ENCODE data around the gene MYO7B. TPM values are rescaled to one million over a fixed set of nuclear protein-coding genes. Genes with fewer than 3 reads are reported as not detected.

Gene MYO7B
- total and polyA plus RNA-seq, 8 donors, result under 0.01 to 155 (median 0.48) TPM; not detected in 2

- DNase-seq, result no peak
- Histone ChIP-seq H3K4me3 (no peak overlapping the region), H3K36me3 (no peaks in the 10 kb centered on the region), H3K27ac (no peak overlapping the region), H3K9me3 (no peaks in the 10 kb centered on the region), H3K4me1 (peaks cover 0 to 10% (median 6%) of the 10 kb centered on the region in 4 donors), H3K27me3 (peaks cover 0 to 11% (median 0%) of the 10 kb centered on the region in 3 donors)
- WGBS, 5 donors, result 60 to 97% (median 67%) methylated on average over 3 to 4 of the region's 4 CpGs
- intact Hi-C loops (cut with DNase I; ENCODE audit: low total_unique reads), result no loop called here
- TF ChIP-seq CTCF (IDR thresholded peaks at IDR 0.05) (no peak), EP300 (IDR thresholded peaks at IDR 0.05) (no peak), POLR2AphosphoS5 (IDR thresholded peaks at IDR 0.05) (no peak), POLR2A (IDR thresholded peaks at IDR 0.05) (no peak)
Observed at GRCh38 chr2:127531221-127531648, 4.2 kb upstream of the MYO7B start.

GRCh38 chr2:127532296-127532695 lies 3.2 kb upstream of the MYO7B start:
- H3K27me3 ChIP-seq, result peaks cover 0 to 11% (median 0%) of the 10 kb centered on the region in 3 donors
- peaks cover 0 to 5% (median 3%) of the 10 kb centered on the region in 4 donors for H3K4me1 ChIP-seq
- no peak for DNase-seq
- TF ChIP-seq CTCF (IDR thresholded peaks at IDR 0.05), result no peak
- no peak for TF ChIP-seq EP300 (IDR thresholded peaks at IDR 0.05)
- no peak for TF ChIP-seq POLR2A (IDR thresholded peaks at IDR 0.05)
- no peak overlapping the region for H3K4me3 ChIP-seq
- no peaks in the 10 kb centered on the region for H3K9me3 ChIP-seq
- H3K36me3 ChIP-seq, result no peaks in the 10 kb centered on the region
- intact Hi-C loops (cut with DNase I; ENCODE audit: low total_unique reads), result no loop called here
- 88 to 96% (median 90%) methylated on average over 8 of the region's 8 CpGs for WGBS, 5 donors
- no peak overlapping the region for H3K27ac ChIP-seq

- peaks cover 0 to 11% (median 0%) of the 10 kb centered on the region in 3 donors for H3K27me3 ChIP-seq
- DNase-seq, result no peak
- TF ChIP-seq POLR2AphosphoS5 (IDR thresholded peaks at IDR 0.05), result no peak
- TF ChIP-seq POLR2A (IDR thresholded peaks at IDR 0.05), result no peak
- no peak for TF ChIP-seq EP300 (IDR thresholded peaks at IDR 0.05)
- TF ChIP-seq CTCF (IDR thresholded peaks at IDR 0.05), result no peak
- no peaks in the 10 kb centered on the region for H3K9me3 ChIP-seq
- H3K27ac ChIP-seq, result no peak overlapping the region
- no peak overlapping the region for H3K4me3 ChIP-seq
- WGBS, 5 donors, result 64 to 80% (median 80%) methylated on average over 2 to 6 of the region's 6 CpGs
- H3K4me1 ChIP-seq, result no peaks in the 10 kb centered on the region
- no peaks in the 10 kb centered on the region for H3K36me3 ChIP-seq
- intact Hi-C loops (cut with DNase I; ENCODE audit: low total_unique reads), result no loop called here
Observed at GRCh38 chr2:127535918-127536317, 435 bp downstream of the MYO7B start.

- 74 to 79% (median 76%) methylated on average over 7 of the region's 7 CpGs for WGBS, 5 donors
- intact Hi-C loops (cut with DNase I; ENCODE audit: low total_unique reads), result no loop called here
- TF ChIP-seq EP300 (IDR thresholded peaks at IDR 0.05), result no peak
- no peak for TF ChIP-seq POLR2A (IDR thresholded peaks at IDR 0.05)
- TF ChIP-seq CTCF (IDR thresholded peaks at IDR 0.05), result no peak
- no peak for TF ChIP-seq POLR2AphosphoS5 (IDR thresholded peaks at IDR 0.05)
- no peaks in the 10 kb centered on the region for H3K4me1 ChIP-seq
- DNase-seq, result no peak
- H3K27ac ChIP-seq, result no peak overlapping the region
- H3K4me3 ChIP-seq, result no peak overlapping the region
- no peaks in the 10 kb centered on the region for H3K36me3 ChIP-seq
- H3K9me3 ChIP-seq, result no peaks in the 10 kb centered on the region
- H3K27me3 ChIP-seq, result peaks cover 0 to 11% (median 0%) of the 10 kb centered on the region in 3 donors
Observed at GRCh38 chr2:127536707-127537541, 1.4 kb downstream of the MYO7B start.

All from stomach (tissue), 9 donors.